Measurements from ENCODE around the gene FRMD3. TPM values are rescaled to one million over a fixed set of nuclear protein-coding genes. Genes with fewer than 3 reads are reported as not detected.

The FRMD3 gene
- total RNA-seq, 1 experiment from 2014 or later: 14.5 TPM

GRCh38 chr9:83342731-83343130, 195.5 kb downstream of the FRMD3 start:
- CTCF ChIA-PET: interaction anchor here (1.4 kb wide), 1 partner anchor 201 kb away, joined by 3 read pairs; no protein-coding TSS in a partner anchor
- BruUV-seq (replicated peaks): no TSS peak
- TF ChIP-seq REST (IDR thresholded peaks at IDR 0.05; ENCODE audit: insufficient read depth in 1 of 2, low read depth in 2 of 2, low read length in 1 of 2) (no peak), POLR2AphosphoS5 (IDR thresholded peaks at IDR 0.05; ENCODE audit: low read depth, low read length) (no peak), TCF7L2 (IDR thresholded peaks at IDR 0.05; ENCODE audit: low read depth, low read length) (no peak), CTCF (IDR thresholded peaks at IDR 0.05) (no peak), SIN3A (IDR thresholded peaks at IDR 0.05; ENCODE audit: borderline replicate concordance, insufficient read depth, low read depth, low read length) (no peak)

GRCh38 chr9:83342006-83342405, 196.2 kb downstream of the FRMD3 start:
- Histone ChIP-seq H3K27ac (ENCODE audit: low read length) (no peak overlapping the region), H3K36me3 (ENCODE audit: control insufficient read depth, insufficient read depth, low read length) (no peaks in the 10 kb centered on the region; the same call in 1 of the 2 replicates), H3K4me1 (ENCODE audit: control insufficient read depth, insufficient read depth, low read length) (no peaks in the 10 kb centered on the region), H3K4me3 (ENCODE audit: low read depth in 2 of 2, low read length in 2 of 2) (no peak overlapping the region), H3K27me3 (ENCODE audit: control insufficient read depth, insufficient read depth, low read length) (no peaks in the 10 kb centered on the region), H3K9me3 (ENCODE audit: control insufficient read depth, insufficient read depth, low read depth, low read length) (no peaks in the 10 kb centered on the region)
- TF ChIP-seq TCF7L2 (IDR thresholded peaks at IDR 0.05; ENCODE audit: low read depth, low read length) (no peak), POLR2AphosphoS5 (IDR thresholded peaks at IDR 0.05; ENCODE audit: low read depth, low read length) (no peak), CTCF (IDR thresholded peaks at IDR 0.05) (no peak), REST (IDR thresholded peaks at IDR 0.05; ENCODE audit: insufficient read depth in 1 of 2, low read depth in 2 of 2, low read length in 1 of 2) (no peak), SIN3A (IDR thresholded peaks at IDR 0.05; ENCODE audit: borderline replicate concordance, insufficient read depth, low read depth, low read length) (no peak)
- no TSS peak for BruUV-seq (replicated peaks)
- POLR2A ChIA-PET: no interaction called here
- no peak for ATAC-seq
- in situ Hi-C loops (cut with HindIII; ENCODE audit: low pct_unique_long_range_greater_than_20kb, low sequenced_read_pairs) (no loop called here), intact Hi-C loops (cut with micrococcal nuclease; ENCODE audit: unreplicated experiment) (no loop called here)
- no peak for DNase-seq (ENCODE audit: low read depth, low spot score)
- CTCF ChIA-PET: no interaction called here

More at GRCh38 chr9:83342731-83343130, 195.5 kb downstream of the FRMD3 start:
- Histone ChIP-seq H3K27me3 (ENCODE audit: control insufficient read depth, insufficient read depth, low read length) (no peaks in the 10 kb centered on the region), H3K9me3 (ENCODE audit: control insufficient read depth, insufficient read depth, low read depth, low read length) (no peaks in the 10 kb centered on the region), H3K27ac (ENCODE audit: low read length) (no peak overlapping the region), H3K4me1 (ENCODE audit: control insufficient read depth, insufficient read depth, low read length) (no peaks in the 10 kb centered on the region), H3K4me3 (ENCODE audit: low read depth in 2 of 2, low read length in 2 of 2) (no peak overlapping the region), H3K36me3 (ENCODE audit: control insufficient read depth, insufficient read depth, low read length) (no peaks in the 10 kb centered on the region; the same call in 1 of the 2 replicates)
- POLR2A ChIA-PET: no interaction called here
- in situ Hi-C loops (cut with HindIII; ENCODE audit: low pct_unique_long_range_greater_than_20kb, low sequenced_read_pairs) (no loop called here), intact Hi-C loops (cut with micrococcal nuclease; ENCODE audit: unreplicated experiment) (no loop called here)
- no peak for DNase-seq (ENCODE audit: low read depth, low spot score)
- no peak for ATAC-seq

All from Panc1 (cell line).